Osteoblast (primary cell): ENCODE results near the gene HIPK3. TPM values are rescaled to one million over a fixed set of nuclear protein-coding genes. Genes with fewer than 3 reads are reported as not detected.

Experiments
- DNase-seq: peaks from one replicate; pipeline ENCODE4 v3.0.0; 2011; ENCODE audit warnings: low spot score, mixed read lengths; ENCODE audit not compliant: insufficient read length; ENCODE audit errors: missing footprints
- H2AFZ ChIP-seq: 2 replicates; pipeline ENCODE4 v1.6.0; 2011; ENCODE audit warnings: mild to moderate bottlenecking, low read length
- H3K27ac ChIP-seq: 2 replicates; pipeline ENCODE4 v1.5.1; 2011; ENCODE audit warnings: mild to moderate bottlenecking, low read depth, low read length, moderate library complexity
- H3K27me3 ChIP-seq: 2 replicates; pipeline ENCODE4 v1.6.0; 2012; ENCODE audit warnings: mild to moderate bottlenecking, control low read depth, inconsistent platforms, low read length, moderate library complexity; ENCODE audit not compliant: insufficient read depth
- H3K36me3 ChIP-seq: 2 replicates; pipeline ENCODE4 v1.5.1; 2011; ENCODE audit warnings: mild to moderate bottlenecking, low read length, control low read depth, moderate library complexity; ENCODE audit not compliant: insufficient read depth
- H3K4me1 ChIP-seq: 2 replicates; pipeline ENCODE4 v1.5.1; 2011; ENCODE audit warnings: mild to moderate bottlenecking, low read length, control low read depth, moderate library complexity; ENCODE audit not compliant: insufficient read depth
- H3K4me2 ChIP-seq: 2 replicates; pipeline ENCODE4 v1.6.0; 2011; ENCODE audit warnings: mild to moderate bottlenecking, low read length; ENCODE audit not compliant: insufficient read depth
- H3K4me3 ChIP-seq: fragments of 200-600 bp; sonication (generic); 3 replicates; pipeline ENCODE4 v1.5.1; 2012; ENCODE audit warnings: mild to moderate bottlenecking, low read length, inconsistent platforms; ENCODE audit not compliant: insufficient read depth
- H3K79me2 ChIP-seq: 2 replicates; pipeline ENCODE4 v1.6.0; 2012; ENCODE audit warnings: mild to moderate bottlenecking, low read length, control low read depth, inconsistent platforms; ENCODE audit not compliant: insufficient read depth
- H3K9me3 ChIP-seq: 2 replicates; pipeline ENCODE4 v1.5.1; 2011; ENCODE audit warnings: low read depth, low read length, control low read depth
- H4K20me1 ChIP-seq: 2 replicates; pipeline ENCODE4 v1.6.0; 2012; ENCODE audit warnings: mild to moderate bottlenecking, low read length, control low read depth; ENCODE audit not compliant: insufficient read depth
- CTCF ChIP-seq: IDR thresholded peaks from 2 replicates; pipeline ENCODE4 v1.5.1; 2011; ENCODE audit warnings: mild to moderate bottlenecking, low read depth, low read length, moderate library complexity; ENCODE audit errors: extremely low read depth
- total RNA-seq: library from RNA; depleted of rRNA; stranded (reverse); fragments of >200 nt; gene quantifications from 2 replicates; pipeline ENCODE4 v1.2.3, GENCODE V29; 2012

HIPK3 gene
- 188 and 195 TPM in 2 replicates for total RNA-seq

DNA sequence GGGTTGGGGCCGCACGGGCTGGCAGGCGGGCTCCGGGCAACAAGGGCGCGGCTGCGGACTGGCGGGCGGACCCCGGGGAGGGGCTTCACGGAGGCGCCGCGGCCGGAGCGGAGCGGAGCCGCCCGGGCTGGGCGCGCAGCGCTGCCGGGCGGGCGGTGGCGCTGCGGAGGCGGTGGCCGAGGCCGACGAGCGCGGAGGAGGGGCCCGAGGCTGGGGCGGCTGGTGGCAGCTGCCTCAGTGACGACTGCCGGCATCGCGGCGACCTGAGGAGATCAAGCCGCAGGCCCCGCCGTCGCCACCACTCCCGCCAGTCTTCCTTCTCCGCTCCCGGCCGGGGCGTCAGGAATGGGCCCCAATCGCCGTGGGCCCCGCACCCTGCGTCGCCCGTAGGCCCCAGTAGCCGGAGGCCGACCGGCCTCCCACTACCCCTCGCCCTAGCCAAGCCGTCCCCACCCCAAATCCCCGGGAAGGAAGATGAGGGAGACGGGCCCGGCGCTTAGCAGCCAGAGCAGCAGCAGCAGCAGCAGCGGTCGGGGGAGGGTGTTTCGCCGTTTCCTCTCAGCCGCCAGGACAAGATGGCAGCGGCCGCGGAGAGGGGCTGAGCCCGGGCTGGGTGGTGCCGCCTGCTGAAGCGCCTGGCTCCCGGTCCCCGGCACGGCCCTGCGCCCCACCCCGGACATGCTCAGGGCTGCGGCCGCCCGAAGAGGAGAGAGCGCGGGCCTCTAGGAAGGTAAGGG is at the start of gene HIPK3:
HIPK3 (plus strand) TSS at position 222 of the 737 bp plus-strand sequence.
- no peaks in the 10 kb centered on the region for H3K9me3 ChIP-seq
- no peaks in the 10 kb centered on the region for H3K27me3 ChIP-seq
- no peaks in the 10 kb centered on the region for H3K36me3 ChIP-seq
- H4K20me1 ChIP-seq: peaks cover 32% of the 10 kb centered on the region
- peaks cover 18% of the 10 kb centered on the region for H3K4me1 ChIP-seq
- peak within 1 kb of the TSS; percentile 98 for H3K27ac ChIP-seq
- no peak for TF ChIP-seq CTCF
- peaks cover 47% of the 10 kb centered on the region for H3K79me2 ChIP-seq
- H3K4me2 ChIP-seq: peak within 1 kb of the TSS; percentile 92
- H2AFZ ChIP-seq: peak within 1 kb of the TSS; percentile 93
- DNase-seq: peak; percentile 96
- H3K4me3 ChIP-seq: peak within 1 kb of the TSS; percentile 97

DNA sequence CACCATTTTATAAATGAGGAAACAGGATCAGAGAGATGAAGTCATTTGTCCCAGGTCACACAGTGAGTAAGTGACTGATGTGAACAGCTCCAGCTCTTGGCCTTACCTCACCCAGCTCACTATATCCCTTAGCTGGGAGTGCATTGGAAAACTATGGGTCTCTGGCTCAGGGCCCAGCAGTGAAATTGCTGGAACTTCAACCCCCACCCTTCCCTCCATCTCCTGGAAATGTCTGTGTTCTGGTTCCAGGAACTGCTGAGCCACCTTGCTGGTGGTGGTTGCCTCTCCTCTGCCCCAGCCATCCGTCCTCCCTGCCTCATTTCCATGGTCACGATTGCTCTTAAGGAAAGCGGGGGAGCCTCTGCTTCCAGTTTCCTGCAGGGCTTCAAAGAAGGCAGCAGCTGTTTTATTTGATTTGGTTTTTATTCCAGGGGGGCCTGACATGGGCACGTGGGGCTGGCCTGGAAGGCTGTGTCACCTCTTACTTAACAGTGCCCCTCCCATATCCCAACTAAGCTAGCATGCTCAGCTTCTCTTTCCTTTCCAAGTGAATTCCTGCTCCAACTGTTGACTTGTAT is 49.7 kb upstream of the HIPK3 start:
- Histone ChIP-seq H3K4me1 (no peaks in the 10 kb centered on the region), H4K20me1 (no peaks in the 10 kb centered on the region), H3K79me2 (no peaks in the 10 kb centered on the region), H3K9me3 (no peaks in the 10 kb centered on the region), H3K4me2 (no peak overlapping the region), H3K36me3 (no peaks in the 10 kb centered on the region), H3K27ac (no peak overlapping the region), H2AFZ (no peak overlapping the region), H3K4me3 (no peak overlapping the region), H3K27me3 (no peaks in the 10 kb centered on the region)
- TF ChIP-seq CTCF: no peak
- DNase-seq: peak; percentile 51

GRCh38 chr11:33208150-33208549 is 49.0 kb upstream of the HIPK3 start:
- no peaks in the 10 kb centered on the region for H3K36me3 ChIP-seq
- no peaks in the 10 kb centered on the region for H4K20me1 ChIP-seq
- no peaks in the 10 kb centered on the region for H3K9me3 ChIP-seq
- no peak overlapping the region for H3K4me2 ChIP-seq
- TF ChIP-seq CTCF: no peak
- no peaks in the 10 kb centered on the region for H3K27me3 ChIP-seq
- no peak overlapping the region for H3K4me3 ChIP-seq
- H3K27ac ChIP-seq: no peak overlapping the region
- H3K79me2 ChIP-seq: no peaks in the 10 kb centered on the region
- DNase-seq: peak; percentile 18
- H2AFZ ChIP-seq: no peak overlapping the region
- H3K4me1 ChIP-seq: no peaks in the 10 kb centered on the region

- no peak overlapping the region for H3K4me3 ChIP-seq
- no peaks in the 10 kb centered on the region for H3K27me3 ChIP-seq
- no peaks in the 10 kb centered on the region for H3K9me3 ChIP-seq
- H4K20me1 ChIP-seq: no peaks in the 10 kb centered on the region
- TF ChIP-seq CTCF: no peak
- no peak for DNase-seq
- no peaks in the 10 kb centered on the region for H3K79me2 ChIP-seq
- no peak overlapping the region for H3K27ac ChIP-seq
- no peaks in the 10 kb centered on the region for H3K36me3 ChIP-seq
- no peak overlapping the region for H3K4me2 ChIP-seq
- no peaks in the 10 kb centered on the region for H3K4me1 ChIP-seq
- no peak overlapping the region for H2AFZ ChIP-seq
These were observed 46.0 kb upstream of the HIPK3 start for GRCh38 chr11:33211153-33211552.
